ENCODE results near the gene ZNF148.

ZNF148 gene

GRCh38 chr3:125187599-125187910, 187.6 kb downstream of the ZNF148 start:
- DNase-seq = peak; percentile 25

DNA sequence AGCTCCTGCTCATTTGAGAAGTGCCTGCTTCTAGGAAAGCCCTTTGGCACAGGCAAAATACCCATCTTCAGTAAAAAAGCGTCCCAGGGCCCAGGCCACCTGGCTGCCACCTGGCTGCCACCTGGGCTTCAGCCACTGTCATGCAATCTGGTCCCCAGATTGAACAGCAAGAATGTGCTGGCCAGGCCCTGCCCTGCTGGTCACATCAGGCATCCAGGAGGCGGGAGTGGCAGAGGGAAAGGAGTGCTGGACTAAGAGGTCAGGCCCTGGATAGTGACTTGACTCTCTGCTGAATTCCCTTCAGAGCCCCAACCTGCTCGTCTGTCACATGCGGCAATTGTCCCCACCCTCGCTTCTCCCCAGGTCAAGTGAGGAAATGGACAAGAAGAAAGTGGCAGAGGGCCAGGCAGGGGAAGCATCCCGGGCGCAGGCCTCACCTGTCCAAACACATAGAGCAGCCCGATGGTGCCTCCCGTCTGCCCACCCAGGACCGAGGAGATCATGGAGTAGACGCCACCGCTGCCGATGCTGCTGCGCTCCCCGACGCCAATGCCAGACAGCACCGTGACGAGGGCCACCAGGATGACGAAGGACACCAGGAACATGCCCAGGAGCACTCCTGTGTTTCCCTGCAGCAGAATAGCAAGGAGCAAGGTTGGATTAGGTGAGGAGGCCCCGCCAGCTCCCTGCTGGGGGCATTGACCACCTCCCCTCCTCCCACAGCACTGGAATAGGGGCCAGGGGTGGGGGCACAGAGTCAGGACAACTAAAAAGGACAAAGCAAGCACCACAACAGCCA, 188.1 kb downstream of the ZNF148 start:
- DNase-seq = no peak

DNA sequence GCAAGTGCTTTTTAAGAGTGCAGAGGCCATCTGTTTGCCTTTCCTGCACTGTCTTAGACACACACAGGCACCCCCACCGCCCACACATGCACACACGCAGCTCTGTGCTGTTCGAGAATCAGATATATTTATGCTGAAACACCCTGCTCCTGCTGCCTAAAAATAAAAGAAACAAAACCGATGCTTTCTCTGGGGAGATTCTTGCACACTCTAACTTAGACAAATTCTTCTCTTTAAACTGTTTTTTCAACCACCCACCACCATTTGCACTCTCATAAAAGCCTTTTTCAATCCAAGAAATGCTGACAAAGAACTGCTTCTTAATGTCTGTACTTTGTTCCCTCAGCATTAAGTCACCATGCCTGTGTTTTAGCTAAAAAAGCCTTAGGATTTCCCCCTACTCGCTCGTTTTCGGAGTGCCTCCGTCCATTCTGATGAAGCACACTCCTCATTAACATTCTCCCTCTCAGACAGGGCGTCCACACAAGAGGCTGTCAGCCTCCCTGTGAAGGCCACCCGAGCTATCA, 188.8 kb downstream of the ZNF148 start:
- peak; percentile 23 for DNase-seq

DNA sequence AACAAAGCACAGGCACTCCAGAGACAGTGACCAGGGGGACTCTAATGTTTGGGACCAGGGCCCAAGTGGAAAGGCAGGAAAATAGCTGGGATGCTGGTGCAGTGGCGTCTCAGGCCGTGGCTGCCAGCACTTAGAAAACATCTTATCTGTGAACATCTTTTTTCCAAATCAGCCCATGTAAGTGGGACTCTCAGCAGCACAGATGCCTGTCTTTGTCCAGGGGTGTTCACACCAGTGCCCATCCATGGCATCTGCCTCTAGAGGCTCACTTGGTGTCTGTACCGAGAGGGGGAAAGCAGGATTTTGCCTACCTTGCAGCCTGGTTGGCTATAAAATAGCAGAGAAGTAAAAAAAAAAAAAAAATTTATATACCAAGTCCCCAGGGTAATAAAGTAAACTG, 189.3 kb downstream of the ZNF148 start:
- DNase-seq = no peak

DNA sequence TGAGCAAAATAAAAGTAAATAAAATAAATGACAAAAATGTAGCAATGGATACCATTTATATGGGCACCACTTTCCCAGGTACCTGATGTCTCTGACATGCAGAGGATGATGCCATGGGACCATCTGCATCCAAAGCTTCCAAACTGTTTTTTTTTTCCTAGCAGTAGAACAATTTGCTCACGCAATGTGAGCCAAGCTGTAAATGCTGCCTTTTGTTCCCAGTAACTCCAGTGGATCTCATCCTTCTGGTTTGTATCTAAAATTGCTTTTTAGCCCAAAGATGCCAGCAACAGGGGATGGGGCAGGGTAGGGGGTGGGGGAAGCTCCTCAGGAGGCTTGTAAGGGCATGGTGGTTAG, 195.3 kb downstream of the ZNF148 start:
- no peak for DNase-seq

DNA sequence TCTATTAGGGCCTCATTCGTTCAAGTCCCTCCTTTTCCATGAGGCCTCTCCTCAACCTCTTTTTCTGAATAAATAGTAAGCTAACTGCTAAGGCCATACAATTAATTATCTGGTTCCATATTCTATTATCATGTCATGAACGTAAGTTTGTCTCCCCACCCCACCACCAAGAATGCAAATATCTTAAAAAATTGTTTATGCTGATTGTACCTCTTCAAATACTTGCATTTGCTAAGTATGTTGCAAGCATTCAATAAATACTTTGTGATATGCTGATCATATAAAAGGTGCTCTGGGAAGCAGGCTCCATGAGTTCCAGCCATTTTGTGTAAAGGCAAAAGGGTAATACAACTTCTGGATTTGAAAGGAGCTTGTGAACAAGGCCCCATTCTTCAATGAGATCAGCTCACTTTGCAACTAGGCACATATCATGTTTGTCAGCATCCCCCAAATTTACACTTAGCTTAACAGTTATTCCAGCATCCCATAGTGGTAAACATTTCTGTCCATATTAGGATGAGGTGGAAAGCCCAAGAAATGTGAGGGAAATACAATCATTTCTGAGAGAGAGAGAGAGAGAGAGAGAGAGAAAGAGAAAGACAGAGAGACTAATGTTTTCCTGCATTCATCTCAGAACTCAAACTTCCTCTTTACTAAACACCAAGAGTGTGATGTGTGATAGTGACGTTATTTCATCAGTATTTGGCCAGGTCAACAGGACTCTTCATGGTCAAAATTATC, 195.8 kb downstream of the ZNF148 start:
- no peak for DNase-seq

DNA sequence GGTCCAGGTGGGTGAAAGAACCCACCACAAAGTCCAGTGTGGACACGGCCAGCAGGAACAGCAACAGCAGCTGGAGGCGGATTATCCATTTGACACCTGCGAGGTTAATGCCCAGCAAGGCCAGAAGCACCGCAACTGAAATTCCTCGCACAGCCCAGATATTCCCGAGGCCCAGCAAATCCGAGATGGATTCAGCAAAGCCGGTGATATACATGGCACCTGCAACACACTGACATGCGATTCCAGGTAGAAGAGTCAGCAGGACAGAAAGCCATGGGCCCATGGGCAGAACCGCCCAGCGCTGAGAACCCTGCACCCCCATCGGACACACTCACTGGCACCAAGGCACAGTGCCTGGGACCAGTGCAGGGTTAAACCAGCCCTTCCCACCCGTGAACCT, 197.4 kb downstream of the ZNF148 start:
- no peak for DNase-seq

Measured in NCI-H82 (cell line).